Neural progenitor cell (in vitro differentiated cells): ENCODE data around the gene TSR3.

Source experiments
- CTCF ChIP-seq: fragments of 200-600 bp; sonication (generic); IDR thresholded peaks from 2 replicates; pipeline ENCODE4 v1.5.1; 2017; ENCODE audit warnings: antibody characterized with exemption, mild to moderate bottlenecking
- EZH2 ChIP-seq: fragments of 200-600 bp; sonication (generic); IDR thresholded peaks from 2 replicates; pipeline ENCODE4 v1.6.1; 2017; ENCODE audit warnings: antibody characterized with exemption, mild to moderate bottlenecking, moderate library complexity
- EZH2phosphoT487 ChIP-seq: fragments of 200-600 bp; sonication (generic); IDR thresholded peaks from 2 replicates; pipeline ENCODE4 v1.6.1; 2017; ENCODE audit warnings: antibody characterized with exemption

- TF ChIP-seq CTCF: no peak
- no peak for TF ChIP-seq EZH2
- TF ChIP-seq EZH2phosphoT487: no peak
Measured at GRCh38 chr16:1401061-1401757, 49.5 kb upstream of the TSR3 start.
